ENCODE results near the gene SPRN.
"Not testable (repeated sequence)": the region's sequence is repeated elsewhere in the genome, so short reads cannot be mapped to it uniquely, and the experiment has no call there.

Gene SPRN

DNA sequence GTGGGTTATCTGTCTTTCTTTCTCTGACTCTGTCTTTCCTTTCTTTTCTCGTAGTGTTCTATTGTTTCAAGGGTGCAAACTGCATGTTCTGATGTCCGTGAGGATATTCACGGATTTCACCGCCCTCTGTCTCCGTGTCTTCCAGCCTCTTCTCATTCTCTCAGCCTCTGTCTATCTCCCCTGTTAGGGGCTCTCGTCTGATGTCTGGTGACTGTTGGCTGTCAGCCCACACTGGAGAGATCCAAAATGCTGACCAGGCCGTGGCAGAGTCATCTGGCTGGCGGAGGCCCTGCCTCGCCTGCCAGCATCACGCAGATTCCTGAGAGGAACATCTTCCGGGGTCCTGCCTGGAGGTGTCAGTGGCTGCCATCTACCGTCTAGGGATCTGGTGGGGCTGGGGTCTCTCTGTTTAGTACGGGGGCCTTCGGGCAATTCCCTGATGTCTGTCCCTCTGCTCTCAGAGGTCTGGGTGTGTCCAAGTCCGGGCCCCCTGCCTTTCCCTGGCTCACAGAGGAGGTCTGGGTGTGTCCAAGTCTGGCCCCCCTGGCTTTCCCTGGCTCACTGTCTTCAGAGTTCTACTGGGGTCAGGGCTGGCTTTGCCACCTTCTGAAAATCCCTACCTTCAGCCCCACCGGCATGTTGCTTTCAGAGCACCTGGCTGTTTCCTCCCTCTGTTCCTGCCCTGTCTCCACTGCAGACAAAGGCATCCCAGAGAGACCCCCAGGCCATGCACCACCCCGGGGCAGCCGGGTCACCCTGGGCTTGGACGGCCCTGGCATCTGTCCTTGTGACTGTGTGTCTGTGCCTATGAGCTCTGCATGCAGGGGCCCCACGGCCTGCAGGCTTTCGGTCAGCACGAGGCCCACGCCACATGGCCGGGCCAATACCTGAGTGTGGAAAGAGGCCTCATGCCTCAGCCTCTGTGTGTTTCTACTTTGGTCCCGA lies 15.4 kb upstream of the SPRN start:
- no peak for DNase-seq (ENCODE audit: low read depth in 2 of 2)

GRCh38 chr10:133438711-133439273 lies 14.4 kb upstream of the SPRN start:
- DNase-seq (ENCODE audit: low read depth in 2 of 2): no peak

GRCh38 chr10:133432789-133433188 lies 8.4 kb upstream of the SPRN start:
- not testable (repeated sequence) for DNase-seq (ENCODE audit: low read depth in 2 of 2)

DNA sequence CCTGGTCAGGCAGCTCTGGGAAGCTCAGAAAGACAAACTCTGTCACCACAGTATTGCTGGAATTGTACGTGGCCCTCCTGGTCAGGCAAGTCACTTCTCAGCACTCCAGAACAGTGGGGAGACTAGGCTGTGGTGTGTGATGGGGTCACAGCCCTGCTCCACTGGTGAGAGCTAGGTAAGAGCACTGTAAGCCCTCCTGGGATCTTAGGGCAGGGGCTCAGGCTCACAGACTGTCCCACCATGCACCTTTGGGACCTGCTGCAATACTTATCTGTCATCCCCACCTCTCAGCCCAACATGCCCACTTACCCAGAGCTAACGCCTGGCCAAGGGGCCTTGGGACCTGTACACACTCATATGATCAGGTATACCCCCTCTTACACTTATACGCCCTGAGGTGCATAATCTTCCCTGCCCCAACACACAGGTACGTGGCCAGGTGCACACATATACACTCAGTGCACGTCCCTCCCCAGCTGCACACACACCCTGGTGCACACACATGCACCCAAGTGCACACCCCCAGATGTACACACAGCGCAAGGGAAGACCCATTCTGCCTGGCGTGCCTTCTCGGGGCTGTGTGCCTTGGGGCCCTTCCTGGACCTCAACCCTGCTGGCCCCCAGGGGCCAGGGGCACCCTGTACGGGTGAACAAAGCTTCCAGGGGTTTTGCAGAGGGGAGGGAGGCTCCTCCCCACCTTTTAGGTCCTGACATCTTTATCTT lies 7.6 kb upstream of the SPRN start:
- DNase-seq (ENCODE audit: low read depth in 2 of 2): not testable (repeated sequence)

GRCh38 chr10:133429571-133429970 lies 5.1 kb upstream of the SPRN start:
- DNase-seq (ENCODE audit: low read depth in 2 of 2): not testable (repeated sequence)

- not testable (repeated sequence) for DNase-seq (ENCODE audit: low read depth in 2 of 2)
Observed at GRCh38 chr10:133424102-133424501, 323 bp downstream of the SPRN start.

DNA sequence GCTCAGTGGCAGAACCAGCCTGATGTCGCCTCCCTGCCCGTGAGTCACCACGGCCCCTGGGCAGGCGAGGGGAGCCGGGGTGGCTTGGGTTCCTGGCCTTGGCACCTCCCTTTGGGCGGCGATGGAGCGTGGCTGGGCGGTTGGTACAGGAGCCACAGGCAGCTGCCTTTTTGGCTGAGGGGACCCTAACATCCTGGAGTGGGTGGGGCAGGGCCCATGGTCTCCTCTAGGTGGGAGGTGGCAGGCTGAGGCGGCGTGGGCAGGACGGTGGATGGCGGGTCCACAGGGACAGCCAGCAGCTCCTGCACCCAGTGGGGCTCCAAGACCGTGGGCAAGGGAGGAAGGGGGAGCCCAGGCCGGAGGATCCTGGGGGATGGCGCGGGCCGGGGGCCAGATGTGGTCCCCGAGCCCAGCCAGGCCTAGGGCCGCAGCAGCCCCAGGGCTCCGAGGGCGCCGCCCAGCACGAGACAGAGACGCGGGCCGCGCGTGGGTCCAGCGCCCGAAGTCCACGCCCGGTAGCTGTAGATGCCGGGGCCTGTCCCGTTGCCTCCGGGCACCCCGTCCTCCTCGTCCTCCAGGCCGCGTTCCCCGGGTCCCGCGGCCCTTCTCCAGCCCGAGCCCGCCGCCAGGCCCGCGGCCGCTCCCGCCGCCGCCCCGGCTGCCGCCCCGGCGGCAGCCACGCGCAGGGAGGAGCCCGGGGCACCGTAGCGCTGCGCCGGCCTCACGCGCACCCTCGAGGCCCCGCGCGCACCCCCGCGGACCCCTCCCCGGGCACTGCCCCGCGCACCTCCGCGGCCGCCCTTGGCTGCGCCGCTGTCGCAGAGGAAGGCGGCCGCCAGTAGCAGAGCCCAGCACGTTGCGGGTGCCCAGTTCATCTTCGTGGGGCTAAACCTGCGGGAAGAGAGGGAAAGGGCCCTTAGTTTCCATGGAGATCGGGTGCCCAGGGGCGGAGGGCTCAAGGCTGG lies 1.3 kb downstream of the SPRN start:
- DNase-seq (ENCODE audit: low read depth in 2 of 2): no peak

DNA sequence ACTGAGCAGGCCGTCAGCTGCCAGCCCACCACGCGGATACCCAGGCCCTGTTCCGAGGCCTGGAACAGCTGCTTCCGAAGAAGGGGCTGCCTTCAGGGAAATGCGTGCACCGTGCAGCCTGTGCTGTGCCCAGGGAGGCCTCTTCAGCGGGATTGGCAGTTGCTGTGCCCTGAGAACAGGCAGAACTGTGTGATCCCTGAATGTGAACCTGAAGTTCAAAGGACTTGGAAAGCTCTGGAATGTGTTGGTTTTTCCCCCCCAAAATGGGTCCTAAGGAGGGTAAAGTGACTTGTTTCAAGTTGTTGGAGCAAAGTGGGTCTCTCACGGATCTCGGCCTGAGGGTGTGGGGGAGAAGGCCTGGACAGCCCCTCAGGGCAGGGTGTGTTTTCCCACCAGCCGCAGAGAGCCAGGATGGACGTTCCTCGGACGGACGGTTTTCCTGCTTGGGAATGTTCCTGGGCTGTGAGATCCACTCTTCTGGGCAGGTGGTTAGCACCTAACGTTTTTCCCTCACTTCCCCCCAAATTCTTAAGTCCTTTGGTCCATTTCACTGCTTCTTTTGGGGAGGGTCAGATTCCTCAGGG lies 2.1 kb downstream of the SPRN start:
- DNase-seq (ENCODE audit: low read depth in 2 of 2): no peak

GRCh38 chr10:133421336-133422222 lies 2.8 kb downstream of the SPRN start:
- no peak for DNase-seq (ENCODE audit: low read depth in 2 of 2)

DNA sequence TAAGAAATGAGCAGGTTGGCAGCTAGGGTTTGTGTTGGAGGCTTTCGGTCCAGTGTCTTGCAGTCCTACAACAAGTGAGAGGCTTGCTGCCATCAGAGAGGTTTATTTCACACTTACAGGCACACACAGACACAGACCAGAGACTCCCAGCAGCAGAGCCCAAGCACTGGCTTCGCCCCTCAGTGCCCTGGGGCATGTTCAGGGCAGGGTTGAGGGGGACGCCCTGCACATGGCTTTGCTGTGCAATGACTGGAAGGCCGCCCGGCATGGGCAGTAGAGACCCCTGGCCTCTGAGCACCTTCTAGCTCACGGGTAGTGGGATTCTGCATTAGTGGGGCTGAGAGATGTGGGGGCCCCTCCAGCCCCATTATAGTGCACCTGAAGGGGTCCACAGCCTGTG lies 3.8 kb downstream of the SPRN start:
- no peak for DNase-seq (ENCODE audit: low read depth in 2 of 2)

GRCh38 chr10:133420028-133420427 lies 4.4 kb downstream of the SPRN start:
- no peak for DNase-seq (ENCODE audit: low read depth in 2 of 2)

- no peak for DNase-seq (ENCODE audit: low read depth in 2 of 2)
Observed at GRCh38 chr10:133419211-133419950, 5.0 kb downstream of the SPRN start.

GRCh38 chr10:133418289-133418993 lies 6.0 kb downstream of the SPRN start:
- DNase-seq (ENCODE audit: low read depth in 2 of 2): no peak

- no peak for DNase-seq (ENCODE audit: low read depth in 2 of 2)
Observed at GRCh38 chr10:133415752-133416151, 8.7 kb downstream of the SPRN start.

DNA sequence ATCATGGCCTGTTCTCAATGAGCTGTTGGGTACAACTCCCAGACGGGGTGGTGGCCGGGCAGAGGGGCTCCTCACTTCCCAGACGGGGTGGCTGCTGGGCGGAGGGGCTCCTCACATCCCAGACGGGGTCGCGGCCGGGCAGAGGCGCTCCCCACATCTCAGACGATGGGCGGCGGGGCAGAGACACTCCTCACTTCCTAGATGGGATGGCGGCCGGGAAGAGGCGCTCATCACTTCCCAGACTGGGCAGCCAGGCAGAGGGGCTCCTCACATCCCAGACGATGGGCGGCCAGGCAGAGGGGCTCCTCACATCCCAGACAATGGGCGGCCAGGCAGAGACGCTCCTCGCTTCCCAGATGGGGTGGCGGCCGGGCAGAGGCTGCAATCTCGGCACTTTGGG lies 10.0 kb downstream of the SPRN start:
- DNase-seq (ENCODE audit: low read depth in 2 of 2): not testable (repeated sequence)

GRCh38 chr10:133412381-133412711 lies 12.1 kb downstream of the SPRN start:
- DNase-seq (ENCODE audit: low read depth in 2 of 2): no peak

DNA sequence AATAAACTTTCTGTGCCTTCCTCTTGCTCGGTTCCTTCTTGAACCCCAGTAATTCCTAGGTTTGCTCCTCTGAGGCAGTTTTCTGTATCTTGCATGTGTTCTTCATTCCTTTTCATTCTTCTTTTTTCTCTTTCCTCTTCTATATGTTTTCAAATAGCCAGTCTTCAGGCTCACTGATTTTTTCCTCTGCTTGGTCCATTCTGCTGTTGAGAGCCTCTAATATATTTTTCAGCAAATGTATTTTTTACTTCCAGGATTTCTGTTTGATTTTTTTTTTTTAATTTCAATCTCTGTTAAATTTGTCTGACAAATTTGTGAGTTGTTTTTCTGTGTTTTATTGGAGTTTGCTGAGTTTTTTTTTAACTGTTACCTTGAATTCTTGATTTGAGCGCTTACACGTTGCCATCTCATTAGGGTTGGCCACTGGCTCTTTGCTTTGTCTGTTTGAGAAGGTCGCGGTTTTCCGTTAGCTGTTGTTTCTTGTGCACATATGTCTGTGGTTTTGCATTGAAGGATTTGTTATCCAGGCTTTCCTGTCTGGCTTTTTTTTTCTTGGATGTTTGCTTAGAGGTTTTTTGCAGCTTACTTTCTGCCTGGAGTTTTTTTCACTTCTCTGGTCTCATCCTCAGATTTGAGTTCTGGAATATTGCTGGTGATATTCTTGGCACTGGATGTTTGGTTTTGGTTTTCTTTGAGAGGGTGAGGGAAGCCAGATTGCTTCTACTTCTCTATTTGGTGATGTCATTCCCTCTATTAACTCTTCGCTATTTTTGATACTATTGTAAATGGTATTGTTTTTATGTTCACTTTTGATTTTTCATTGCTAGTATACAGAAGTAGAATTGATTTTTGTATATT lies 12.7 kb downstream of the SPRN start:
- no peak for DNase-seq (ENCODE audit: low read depth in 2 of 2)
